DOHH2 (cell line): Measurements from ENCODE around the gene GDF2.
A peak's percentile ranks its signal among the peaks of the same experiment; 100 is the strongest.

Experiments used
- H3F3A ChIP-seq: fragments of 200-600 bp; sonication (generic), shearing (Covaris generic); 2 replicates; pipeline ENCODE4 v1.6.0; 2016; ENCODE audit warnings: antibody characterized with exemption, mild to moderate bottlenecking; ENCODE audit not compliant: control insufficient read depth, insufficient read depth
- H3K27ac ChIP-seq: fragments of 200-600 bp; sonication (generic); 2 replicates; pipeline ENCODE4 v1.5.1; 2014; ENCODE audit warnings: low read depth, mild to moderate bottlenecking, low read length, moderate library complexity
- H3K27me3 ChIP-seq: fragments of 200-600 bp; sonication (generic); 2 replicates; pipeline ENCODE4 v1.6.1; 2014; ENCODE audit warnings: mild to moderate bottlenecking, low read length, mixed read lengths; ENCODE audit not compliant: control insufficient read depth
- H3K36me3 ChIP-seq: fragments of 200-600 bp; sonication (generic); 2 replicates; pipeline ENCODE4 v1.6.1; 2014; ENCODE audit warnings: mild to moderate bottlenecking, low read length, moderate library complexity, mixed read lengths; ENCODE audit not compliant: control insufficient read depth
- H3K4me1 ChIP-seq: fragments of 200-600 bp; sonication (generic); 2 replicates; pipeline ENCODE4 v1.6.1; 2014; ENCODE audit warnings: mild to moderate bottlenecking, low read length, mixed read lengths; ENCODE audit not compliant: control insufficient read depth
- H3K4me2 ChIP-seq: fragments of 200-600 bp; sonication (generic); 2 replicates; pipeline ENCODE4 v1.6.0; 2014; ENCODE audit warnings: mild to moderate bottlenecking, low read length, moderate library complexity
- H3K4me3 ChIP-seq: fragments of 200-600 bp; sonication (generic); 2 replicates; pipeline ENCODE4 v1.5.1; 2014; ENCODE audit warnings: mild to moderate bottlenecking, low read length, mixed read lengths
- H3K79me2 ChIP-seq: fragments of 200-600 bp; sonication (generic); 2 replicates; pipeline ENCODE4 v1.6.1; 2014; ENCODE audit warnings: mild to moderate bottlenecking, low read length, mixed read lengths; ENCODE audit not compliant: control insufficient read depth
- H3K9me2 ChIP-seq: fragments of 200-600 bp; sonication (generic); replicated peaks from 2 replicates; pipeline ENCODE4 v1.6.1; 2014; ENCODE audit warnings: mild to moderate bottlenecking, low read length, mixed read lengths; ENCODE audit not compliant: control insufficient read depth
- H3K9me3 ChIP-seq: fragments of 200-600 bp; sonication (generic); 2 replicates; pipeline ENCODE4 v1.6.1; 2014; ENCODE audit warnings: antibody characterized with exemption, low read length, mixed read lengths; ENCODE audit not compliant: control insufficient read depth, insufficient read depth
- H4K20me1 ChIP-seq: fragments of 200-600 bp; sonication (generic); 2 replicates; pipeline ENCODE4 v1.6.0; 2014; ENCODE audit warnings: low read depth, mild to moderate bottlenecking, antibody characterized with exemption, low read length, moderate library complexity; ENCODE audit not compliant: control insufficient read depth, insufficient read depth
- EZH2phosphoT487 ChIP-seq: fragments of 200-600 bp; sonication (generic); IDR thresholded peaks from 2 replicates; pipeline ENCODE4 v1.6.1; 2017; ENCODE audit warnings: borderline replicate concordance, mild to moderate bottlenecking, antibody characterized with exemption, low read length, moderate library complexity, mixed read lengths
- TF ChIP-seq, protein P1 (sequence below): fragments of 200-600 bp; sonication (generic); IDR thresholded peaks from one replicate; pipeline ENCODE4 v1.5.1; 2014; ENCODE audit warnings: antibody characterized with exemption, mild to moderate bottlenecking, low read depth, low read length; ENCODE audit not compliant: poor library complexity, severe bottlenecking

GDF2 gene

DNA sequence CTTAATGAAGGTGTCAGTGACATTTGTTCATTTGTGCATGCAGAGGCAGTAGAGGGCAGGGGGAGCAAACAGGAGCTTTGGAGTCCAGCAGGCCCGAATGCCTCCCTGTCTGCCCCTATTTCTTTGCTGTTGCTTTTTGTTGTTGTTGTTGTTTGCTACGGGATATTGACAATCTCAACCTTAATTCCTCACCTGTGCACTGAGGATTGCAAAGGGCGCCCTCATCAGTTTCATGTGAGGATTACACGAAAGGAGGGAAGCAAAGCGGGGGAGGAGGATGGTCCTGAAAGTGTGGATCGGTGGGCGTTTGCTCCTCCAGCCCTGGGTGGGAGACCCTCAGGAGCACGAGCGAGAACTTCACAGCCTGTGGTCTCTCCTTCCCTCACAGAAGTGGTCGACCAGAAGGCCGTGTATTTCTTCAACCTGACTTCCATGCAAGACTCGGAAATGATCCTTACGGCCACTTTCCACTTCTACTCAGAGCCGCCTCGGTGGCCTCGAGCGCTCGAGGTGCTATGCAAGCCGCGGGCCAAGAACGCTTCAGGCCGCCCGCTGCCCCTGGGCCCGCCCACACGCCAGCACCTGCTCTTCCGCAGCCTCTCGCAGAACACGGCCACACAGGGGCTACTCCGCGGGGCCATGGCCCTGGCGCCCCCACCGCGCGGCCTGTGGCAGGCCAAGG is 12.7 kb upstream of the GDF2 start:
- Histone ChIP-seq H3K4me1 (no peaks in the 10 kb centered on the region), H3K27me3 (no peaks in the 10 kb centered on the region), H3F3A (no peaks in the 10 kb centered on the region), H3K79me2 (no peaks in the 10 kb centered on the region), H3K4me3 (no peak overlapping the region), H4K20me1 (no peaks in the 10 kb centered on the region), H3K4me2 (no peak overlapping the region), H3K36me3 (no peaks in the 10 kb centered on the region), H3K27ac (no peak overlapping the region), H3K9me2 (no peaks in the 10 kb centered on the region), H3K9me3 (no peaks in the 10 kb centered on the region)
- TF ChIP-seq EZH2phosphoT487: no peak
- TF ChIP-seq, protein P1, sequence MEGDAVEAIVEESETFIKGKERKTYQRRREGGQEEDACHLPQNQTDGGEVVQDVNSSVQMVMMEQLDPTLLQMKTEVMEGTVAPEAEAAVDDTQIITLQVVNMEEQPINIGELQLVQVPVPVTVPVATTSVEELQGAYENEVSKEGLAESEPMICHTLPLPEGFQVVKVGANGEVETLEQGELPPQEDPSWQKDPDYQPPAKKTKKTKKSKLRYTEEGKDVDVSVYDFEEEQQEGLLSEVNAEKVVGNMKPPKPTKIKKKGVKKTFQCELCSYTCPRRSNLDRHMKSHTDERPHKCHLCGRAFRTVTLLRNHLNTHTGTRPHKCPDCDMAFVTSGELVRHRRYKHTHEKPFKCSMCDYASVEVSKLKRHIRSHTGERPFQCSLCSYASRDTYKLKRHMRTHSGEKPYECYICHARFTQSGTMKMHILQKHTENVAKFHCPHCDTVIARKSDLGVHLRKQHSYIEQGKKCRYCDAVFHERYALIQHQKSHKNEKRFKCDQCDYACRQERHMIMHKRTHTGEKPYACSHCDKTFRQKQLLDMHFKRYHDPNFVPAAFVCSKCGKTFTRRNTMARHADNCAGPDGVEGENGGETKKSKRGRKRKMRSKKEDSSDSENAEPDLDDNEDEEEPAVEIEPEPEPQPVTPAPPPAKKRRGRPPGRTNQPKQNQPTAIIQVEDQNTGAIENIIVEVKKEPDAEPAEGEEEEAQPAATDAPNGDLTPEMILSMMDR: peak; percentile 64

DNA sequence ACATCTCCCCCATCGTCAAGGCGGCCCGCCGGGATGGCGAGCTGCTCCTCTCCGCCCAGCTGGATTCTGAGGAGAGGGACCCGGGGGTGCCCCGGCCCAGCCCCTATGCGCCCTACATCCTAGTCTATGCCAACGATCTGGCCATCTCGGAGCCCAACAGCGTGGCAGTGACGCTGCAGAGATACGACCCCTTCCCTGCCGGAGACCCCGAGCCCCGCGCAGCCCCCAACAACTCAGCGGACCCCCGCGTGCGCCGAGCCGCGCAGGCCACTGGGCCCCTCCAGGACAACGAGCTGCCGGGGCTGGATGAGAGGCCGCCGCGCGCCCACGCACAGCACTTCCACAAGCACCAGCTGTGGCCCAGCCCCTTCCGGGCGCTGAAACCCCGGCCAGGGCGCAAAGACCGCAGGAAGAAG is 12.2 kb upstream of the GDF2 start:
- no peaks in the 10 kb centered on the region for H3K4me1 ChIP-seq
- H3F3A ChIP-seq: no peaks in the 10 kb centered on the region
- H4K20me1 ChIP-seq: no peaks in the 10 kb centered on the region

DNA sequence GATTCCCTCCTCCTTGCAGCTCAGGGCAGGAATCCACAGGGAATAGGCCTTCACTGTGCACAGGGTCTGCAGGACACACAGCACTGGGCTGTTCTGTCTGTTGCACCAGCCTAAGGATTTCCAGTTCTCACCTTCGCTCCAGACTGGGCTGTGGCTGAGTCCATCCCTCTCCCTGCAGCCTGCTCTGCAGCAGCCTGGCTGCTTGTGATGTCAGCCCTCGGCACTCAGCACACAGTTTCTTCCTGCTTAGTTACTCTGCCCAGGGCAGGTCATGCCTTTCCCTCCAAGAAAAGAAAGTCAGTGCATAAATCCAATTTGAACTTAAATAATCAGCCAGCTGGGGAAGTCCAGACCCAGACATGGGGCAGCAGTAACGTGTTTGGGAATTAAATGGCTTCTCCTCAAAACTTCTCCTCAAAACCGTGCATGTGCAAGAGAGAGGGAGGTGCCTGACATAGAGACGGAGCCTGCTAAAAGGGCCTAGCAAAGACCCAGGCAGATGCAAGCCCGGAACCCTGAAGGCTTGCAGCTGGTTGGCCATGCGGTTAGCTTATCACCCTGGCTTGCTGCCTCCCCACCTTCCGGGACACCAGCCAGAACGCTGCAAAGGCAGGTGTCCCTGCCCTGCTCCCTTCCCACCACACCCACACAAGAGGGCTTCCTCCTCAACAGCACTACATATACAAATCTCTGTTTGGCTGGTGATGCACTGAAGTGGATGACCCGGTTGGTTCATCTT is 10.9 kb upstream of the GDF2 start:
- H3K36me3 ChIP-seq: no peaks in the 10 kb centered on the region
- H3K9me3 ChIP-seq: no peaks in the 10 kb centered on the region
- H3K4me2 ChIP-seq: no peak overlapping the region
- H3K4me3 ChIP-seq: no peak overlapping the region
- H3K4me1 ChIP-seq: no peaks in the 10 kb centered on the region
- no peaks in the 10 kb centered on the region for H3K9me2 ChIP-seq
- no peaks in the 10 kb centered on the region for H3F3A ChIP-seq
- H3K79me2 ChIP-seq: no peaks in the 10 kb centered on the region
- no peak overlapping the region for H3K27ac ChIP-seq
- H4K20me1 ChIP-seq: no peaks in the 10 kb centered on the region
- TF ChIP-seq, protein P1: no peak
- no peak for TF ChIP-seq EZH2phosphoT487
- H3K27me3 ChIP-seq: no peaks in the 10 kb centered on the region

More for the DNA sequence above, 12.2 kb upstream of the GDF2 start:
- Histone ChIP-seq H3K36me3 (no peaks in the 10 kb centered on the region), H3K4me3 (no peak overlapping the region), H3K9me2 (no peaks in the 10 kb centered on the region), H3K4me2 (no peak overlapping the region), H3K27me3 (no peaks in the 10 kb centered on the region), H3K79me2 (no peaks in the 10 kb centered on the region), H3K27ac (no peak overlapping the region), H3K9me3 (no peaks in the 10 kb centered on the region)
- no peak for TF ChIP-seq EZH2phosphoT487
- TF ChIP-seq, protein P1: no peak
